GM18951 (cell line): Measurements from ENCODE around the gene ABO.
"Not testable (repeated sequence)": the region's sequence is repeated elsewhere in the genome, so short reads cannot be mapped to it uniquely, and the experiment has no call there.

Source experiments
- POLR2A ChIP-seq: IDR thresholded peaks from 4 replicates; pipeline ENCODE4 v1.6.1; 2011; ENCODE audit warnings: mild to moderate bottlenecking; ENCODE audit not compliant: insufficient read length, insufficient read depth; ENCODE audit errors: extremely low read depth
- in situ Hi-C: fragments of 300-500 bp; cut with MboI; formaldehyde crosslinking; loops from one replicate; pipeline ENCODE4 v1.12.0; 2022; ENCODE audit warnings: low sequenced_read_pairs, mixed read lengths, inconsistent platforms; ENCODE audit not compliant: unreplicated experiment

ABO gene

DNA sequence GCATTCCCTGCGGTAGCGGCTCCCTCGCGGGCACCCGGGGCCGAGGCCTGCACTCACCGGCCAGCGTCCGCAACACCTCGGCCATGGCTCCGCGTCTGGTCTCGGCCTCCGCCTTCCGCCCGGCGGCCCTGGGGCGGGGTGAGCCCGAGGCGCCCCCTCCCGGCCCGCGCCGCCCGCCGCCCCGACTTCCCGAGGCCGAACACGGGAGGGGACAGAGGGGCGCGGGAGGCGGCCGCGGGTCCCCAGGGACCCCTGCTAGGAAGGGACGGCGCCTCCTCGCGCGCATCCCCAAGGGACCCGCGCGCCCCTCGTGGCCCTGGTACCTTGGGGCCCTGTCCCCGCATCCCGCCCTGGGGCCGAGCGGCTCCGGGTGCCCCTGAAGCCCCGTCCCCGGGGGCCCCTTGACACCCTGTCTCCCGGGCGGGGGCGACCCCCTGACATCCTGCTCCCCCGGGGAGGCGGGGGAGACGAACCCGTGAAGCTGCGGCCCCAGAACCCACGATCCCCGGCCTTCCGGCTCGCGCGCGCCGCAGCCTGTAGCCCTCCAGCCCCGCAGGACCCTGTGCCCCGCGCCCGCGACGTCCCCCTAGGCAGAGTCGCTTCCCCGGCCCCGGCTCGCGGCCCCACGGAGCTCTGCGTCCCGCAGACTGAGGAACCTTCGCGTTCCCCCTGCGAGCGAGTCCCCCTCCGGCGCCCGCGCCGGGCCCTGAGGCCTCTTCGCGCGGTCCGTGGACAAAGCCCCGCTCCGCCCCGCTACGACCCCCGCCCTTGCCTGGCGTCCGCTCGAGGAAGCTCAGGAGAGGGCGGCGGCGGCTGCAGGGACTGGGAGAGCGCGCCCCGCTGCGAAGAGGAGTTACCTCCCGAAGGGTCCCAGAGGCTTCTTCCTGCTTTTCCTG lies at the start of gene ABO:
ABO (minus strand) TSS at position 97 of the 896 bp plus-strand sequence.
- in situ Hi-C loops, result no loop called here
- no peak for TF ChIP-seq POLR2A

DNA sequence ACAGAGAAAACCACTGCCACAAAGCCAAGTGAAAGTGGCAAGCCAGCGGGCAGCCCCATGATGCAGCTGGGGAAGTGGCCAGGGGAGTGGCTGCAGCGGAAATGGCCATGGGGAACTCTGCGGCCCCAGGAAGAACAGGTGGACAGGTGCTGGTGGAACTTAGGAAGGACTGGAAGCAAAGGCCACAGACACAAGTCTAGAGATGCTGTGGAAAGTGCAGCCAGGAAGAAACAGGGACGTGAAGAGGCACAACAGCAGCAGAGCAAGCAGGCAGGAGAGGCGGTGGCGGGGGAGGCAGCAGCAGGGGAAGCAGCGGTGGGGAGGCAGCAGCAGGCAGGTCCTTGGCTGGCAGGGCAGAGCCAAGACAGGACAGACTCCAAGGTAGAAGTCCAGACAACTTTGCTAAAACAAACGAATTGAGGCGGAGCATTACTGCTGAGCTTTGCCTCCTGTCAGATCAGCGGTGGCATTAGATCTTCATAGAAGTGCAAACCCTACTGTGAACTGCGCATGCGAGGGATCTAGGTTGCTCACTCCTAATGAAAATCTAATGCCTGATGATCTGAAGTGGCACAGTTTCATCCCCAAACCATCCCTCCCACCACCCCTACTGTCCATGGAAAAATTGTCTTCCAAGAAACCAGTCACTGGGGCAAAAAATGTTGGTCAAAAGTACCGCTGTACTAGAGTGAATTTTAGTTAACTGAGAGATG lies 49.1 kb upstream of the ABO start:
- TF ChIP-seq POLR2A, result no peak
- in situ Hi-C loops, result no loop called here

DNA sequence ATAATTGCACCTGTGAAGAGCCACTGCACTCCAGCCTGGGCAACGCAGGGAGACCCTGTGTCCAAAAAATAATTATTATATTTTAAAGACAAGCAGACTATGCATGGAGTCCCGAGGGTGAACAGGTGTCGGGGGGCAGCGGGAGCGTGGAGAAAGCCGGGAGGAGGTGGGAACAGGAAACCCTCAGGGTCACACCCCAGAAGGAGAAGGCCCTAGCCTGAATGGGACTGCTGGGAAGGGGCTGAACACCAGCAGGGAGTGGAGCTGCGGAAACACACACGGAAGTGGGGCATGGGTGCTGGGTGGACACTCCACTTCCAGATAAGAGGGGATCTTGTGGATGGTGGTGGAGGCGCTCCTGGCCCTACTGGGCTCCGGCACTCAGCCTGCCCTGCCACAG lies 48.2 kb upstream of the ABO start:
- in situ Hi-C loops, result no loop called here
- no peak for TF ChIP-seq POLR2A

DNA sequence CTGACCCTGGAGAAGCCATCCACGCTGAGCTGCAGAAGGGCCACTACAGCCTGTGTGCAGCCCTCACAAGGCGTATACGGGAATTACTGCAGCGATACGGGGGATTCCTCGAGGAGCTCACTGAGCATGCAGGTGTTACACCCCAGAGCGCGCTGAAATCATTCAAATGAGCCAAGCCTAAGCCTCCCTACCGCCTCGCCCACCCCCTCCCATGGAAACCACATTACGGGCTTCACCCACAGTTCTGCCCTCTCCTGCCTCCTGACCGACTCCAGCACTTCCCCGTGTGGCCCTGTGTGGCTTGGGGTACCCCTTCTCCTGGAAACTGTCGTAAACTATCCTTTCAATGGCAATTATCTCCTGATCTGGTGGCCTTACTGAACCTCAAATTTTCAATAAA lies 47.7 kb upstream of the ABO start:
- in situ Hi-C loops, result no loop called here
- TF ChIP-seq POLR2A, result no peak

DNA sequence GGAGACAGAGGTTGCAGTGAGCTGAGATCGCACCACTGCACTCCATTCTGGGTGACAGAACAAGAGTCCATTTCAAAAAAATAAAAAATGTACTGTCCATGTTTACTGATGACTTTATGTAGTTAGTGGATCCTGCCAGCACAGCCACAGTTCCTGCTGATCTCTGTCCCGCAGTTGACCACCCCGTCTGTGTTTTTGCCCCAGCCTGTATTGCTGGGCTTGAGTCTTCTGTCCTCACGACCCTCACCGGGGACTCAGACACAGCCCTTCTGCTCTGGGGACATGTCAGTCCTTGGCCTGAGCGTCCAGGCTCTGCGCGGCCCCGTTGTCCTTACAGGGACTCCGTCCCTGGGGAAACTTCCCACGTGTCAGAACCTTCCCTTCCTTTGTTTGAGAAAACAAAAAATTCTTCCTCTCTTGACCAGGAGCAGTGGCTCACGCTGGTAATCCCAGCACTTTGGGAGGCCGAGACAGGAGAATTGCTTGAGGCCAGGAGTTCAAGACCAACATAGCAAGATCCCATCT lies 46.5 kb upstream of the ABO start:
- in situ Hi-C loops, result no loop called here
- no peak for TF ChIP-seq POLR2A

DNA sequence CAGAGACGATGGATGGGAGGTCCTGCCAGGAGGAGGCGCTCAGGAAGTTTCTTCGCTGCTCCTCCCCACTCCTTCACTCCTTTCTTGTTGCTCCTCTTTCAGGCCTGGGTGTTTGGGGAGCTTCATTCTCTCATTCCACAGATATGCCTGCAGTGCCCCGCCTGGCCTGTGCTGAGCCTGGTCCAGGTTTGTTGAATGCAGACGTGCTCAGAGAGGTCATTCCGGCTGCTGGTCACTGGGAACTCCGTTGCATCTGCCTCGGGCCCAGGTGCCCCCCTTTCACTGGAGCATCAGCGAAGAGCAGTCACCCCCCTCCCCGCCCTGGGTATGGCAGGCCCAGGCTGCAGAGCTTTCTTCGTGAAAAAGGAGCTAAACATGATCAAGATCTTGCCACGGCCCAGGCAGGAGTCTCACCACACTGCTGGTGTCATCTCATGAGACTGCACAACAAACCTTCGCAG lies 45.5 kb upstream of the ABO start:
- in situ Hi-C loops, result no loop called here
- TF ChIP-seq POLR2A, result no peak

DNA sequence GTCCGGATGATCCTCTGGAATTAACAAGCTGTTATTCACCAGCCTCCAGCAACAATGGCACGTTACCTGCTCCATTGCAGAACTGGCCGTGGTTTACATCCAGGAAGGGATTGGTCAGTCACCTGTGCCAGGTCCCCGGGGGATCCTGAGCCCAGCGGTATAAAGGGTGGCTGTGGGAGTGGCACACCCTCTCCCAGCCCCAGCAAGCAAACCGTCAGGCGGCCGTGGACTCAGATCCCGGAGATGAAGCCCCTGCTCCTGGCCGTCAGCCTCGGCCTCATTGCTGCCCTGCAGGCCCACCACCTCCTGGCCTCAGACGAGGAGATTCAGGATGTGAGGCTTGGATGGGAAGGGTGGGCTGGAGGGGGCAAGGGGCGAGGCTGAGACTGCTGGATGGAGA lies 42.5 kb upstream of the ABO start:
- in situ Hi-C loops, result not testable (repeated sequence)

DNA sequence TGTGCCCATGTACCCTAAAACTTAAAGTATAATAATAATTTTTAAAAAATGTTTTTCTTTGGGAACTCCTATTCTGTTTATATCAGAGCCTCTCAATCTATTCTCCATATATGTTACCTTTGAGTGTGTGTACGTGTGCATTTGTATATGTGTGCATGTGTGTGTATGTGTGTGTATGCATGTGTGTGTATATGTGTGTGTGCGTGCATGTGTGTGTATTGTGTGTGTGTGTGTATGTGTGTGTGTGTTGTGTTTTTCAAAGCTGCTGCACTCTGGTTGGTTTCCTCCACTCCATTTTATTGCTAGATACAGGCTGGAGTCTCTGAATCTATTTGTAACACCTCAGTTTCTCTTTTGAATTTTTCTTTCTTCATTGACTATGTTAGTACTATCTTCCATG lies 41.0 kb upstream of the ABO start:
- no peak for TF ChIP-seq POLR2A
- in situ Hi-C loops, result no loop called here

DNA sequence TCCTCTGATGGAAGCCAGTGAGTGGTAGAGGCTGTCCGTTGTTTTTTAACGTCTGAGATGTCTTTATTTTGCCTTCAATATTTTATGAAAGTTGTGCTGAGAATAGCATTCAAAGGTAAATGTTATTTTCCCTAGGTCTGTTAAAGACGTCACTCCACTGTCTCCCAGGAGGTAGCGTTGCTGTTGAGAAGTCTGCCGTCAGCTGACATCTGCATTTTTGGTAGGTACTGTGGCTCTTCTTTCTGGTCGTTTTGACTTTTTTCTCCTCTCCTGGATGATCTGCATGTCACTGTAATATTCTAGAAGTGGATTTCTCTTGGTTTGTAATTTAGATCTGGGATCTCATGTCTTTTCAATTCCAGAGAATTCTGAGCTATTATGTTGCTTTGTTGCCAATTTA lies 34.6 kb upstream of the ABO start:
- in situ Hi-C loops, result no loop called here
- no peak for TF ChIP-seq POLR2A

DNA sequence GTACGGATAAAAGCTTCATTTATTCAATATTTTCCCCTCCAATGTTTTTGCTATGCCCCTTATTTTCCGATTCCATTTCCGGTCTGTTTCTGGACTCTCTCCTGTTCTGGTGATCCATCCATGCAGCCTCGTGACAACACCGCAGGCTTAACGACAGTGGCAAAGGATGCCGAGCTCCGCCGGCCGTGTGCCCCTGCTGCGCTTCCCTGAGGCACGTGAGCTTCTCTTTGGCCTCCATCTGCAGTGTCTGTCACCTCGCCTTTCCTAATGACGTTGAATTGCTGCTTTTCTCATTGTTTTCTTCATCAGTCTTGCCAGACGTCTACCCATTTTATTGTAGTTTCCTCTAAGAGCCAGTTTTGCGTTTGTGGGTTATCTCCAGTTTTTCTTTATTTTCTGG lies 32.3 kb upstream of the ABO start:
- in situ Hi-C loops, result no loop called here

DNA sequence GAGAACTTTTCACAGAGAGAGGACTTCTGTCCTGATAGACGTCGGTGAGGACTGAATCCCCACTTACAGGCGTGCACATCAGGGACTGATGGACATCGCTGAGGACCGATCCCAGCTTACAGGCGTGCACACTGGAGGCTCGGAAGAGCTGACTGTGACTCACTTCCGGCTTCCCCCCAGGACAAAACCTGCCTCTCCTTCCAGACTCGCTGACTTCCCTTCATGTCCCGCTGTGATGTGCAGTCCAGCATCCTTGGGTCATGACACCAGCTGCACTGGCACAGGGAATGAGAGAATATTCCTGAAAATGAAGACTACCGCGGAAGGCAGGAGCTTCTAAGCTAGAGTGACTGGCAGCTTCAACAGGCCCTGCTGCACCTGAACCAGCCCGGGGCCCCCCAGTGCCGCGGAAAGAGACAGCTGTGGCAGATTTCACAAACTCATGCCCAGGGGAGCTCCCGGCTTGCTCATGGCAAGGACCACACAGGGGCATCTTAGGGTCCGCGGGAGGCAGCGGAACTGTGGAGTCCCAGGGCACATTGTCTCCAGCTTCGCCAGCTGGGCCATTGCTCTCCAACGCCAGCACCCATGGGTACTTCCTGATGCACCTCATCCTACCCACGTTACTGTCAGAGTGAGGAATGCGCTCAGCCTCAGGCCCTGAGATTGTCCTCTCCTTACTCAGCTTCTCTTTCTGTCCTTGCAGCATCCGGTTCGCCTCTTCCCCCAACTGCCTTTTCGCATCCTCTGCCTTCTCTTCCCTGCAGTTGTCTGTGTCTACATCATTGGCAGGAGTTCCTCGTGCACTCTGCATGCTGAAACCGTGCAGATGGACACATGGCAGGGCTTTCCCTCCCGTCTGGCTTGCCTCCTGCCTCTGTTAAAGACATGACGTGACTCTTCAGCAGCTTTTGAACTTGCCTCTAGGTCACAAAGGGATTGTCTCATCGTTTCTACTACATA lies 31.5 kb upstream of the ABO start:
- no peak for TF ChIP-seq POLR2A
- in situ Hi-C loops, result no loop called here

More for the DNA sequence above, 32.3 kb upstream of the ABO start:
- TF ChIP-seq POLR2A, result no peak

DNA sequence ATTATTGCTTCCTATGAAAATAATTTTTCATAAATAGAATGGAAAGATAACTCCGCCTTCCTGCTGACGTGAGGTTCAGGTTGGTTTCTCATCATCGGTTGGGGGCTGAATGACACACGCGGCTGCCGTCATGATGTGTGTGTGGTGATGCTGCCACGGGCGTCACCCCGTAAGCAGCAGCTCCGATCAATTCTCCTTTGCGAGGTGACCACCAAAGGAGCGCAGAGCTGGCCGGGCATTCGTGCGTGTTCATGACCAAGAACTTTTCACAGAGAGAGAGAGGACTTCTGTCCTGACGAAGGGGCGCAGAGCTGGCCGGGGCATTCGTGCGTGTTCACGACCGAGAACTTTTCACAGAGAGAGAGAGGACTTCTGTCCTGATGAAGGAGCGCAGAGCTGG lies 30.7 kb upstream of the ABO start:
- in situ Hi-C loops, result no loop called here
- TF ChIP-seq POLR2A, result no peak
